ENCODE results near the gene BMPER.

BMPER gene

DNA sequence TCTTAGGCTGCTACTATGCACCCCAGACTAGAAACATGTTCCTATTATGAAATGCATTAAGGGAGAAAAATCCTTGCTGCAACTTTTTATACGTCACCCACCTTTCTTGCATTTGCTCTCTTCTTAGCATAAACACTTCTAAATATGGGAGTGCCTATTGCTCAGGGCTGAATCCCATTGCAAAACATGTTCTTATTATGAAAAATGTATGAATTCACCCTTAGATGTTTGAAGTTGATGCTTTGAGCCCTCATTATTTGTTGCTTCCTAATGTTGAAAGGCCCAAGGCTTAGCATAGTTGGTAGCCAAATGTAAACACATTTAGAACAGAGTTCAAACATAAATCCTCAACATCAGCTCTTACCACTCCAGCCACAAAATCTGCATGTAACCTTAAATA lies 52.8 kb downstream of the BMPER start:
- TF ChIP-seq, protein P1, sequence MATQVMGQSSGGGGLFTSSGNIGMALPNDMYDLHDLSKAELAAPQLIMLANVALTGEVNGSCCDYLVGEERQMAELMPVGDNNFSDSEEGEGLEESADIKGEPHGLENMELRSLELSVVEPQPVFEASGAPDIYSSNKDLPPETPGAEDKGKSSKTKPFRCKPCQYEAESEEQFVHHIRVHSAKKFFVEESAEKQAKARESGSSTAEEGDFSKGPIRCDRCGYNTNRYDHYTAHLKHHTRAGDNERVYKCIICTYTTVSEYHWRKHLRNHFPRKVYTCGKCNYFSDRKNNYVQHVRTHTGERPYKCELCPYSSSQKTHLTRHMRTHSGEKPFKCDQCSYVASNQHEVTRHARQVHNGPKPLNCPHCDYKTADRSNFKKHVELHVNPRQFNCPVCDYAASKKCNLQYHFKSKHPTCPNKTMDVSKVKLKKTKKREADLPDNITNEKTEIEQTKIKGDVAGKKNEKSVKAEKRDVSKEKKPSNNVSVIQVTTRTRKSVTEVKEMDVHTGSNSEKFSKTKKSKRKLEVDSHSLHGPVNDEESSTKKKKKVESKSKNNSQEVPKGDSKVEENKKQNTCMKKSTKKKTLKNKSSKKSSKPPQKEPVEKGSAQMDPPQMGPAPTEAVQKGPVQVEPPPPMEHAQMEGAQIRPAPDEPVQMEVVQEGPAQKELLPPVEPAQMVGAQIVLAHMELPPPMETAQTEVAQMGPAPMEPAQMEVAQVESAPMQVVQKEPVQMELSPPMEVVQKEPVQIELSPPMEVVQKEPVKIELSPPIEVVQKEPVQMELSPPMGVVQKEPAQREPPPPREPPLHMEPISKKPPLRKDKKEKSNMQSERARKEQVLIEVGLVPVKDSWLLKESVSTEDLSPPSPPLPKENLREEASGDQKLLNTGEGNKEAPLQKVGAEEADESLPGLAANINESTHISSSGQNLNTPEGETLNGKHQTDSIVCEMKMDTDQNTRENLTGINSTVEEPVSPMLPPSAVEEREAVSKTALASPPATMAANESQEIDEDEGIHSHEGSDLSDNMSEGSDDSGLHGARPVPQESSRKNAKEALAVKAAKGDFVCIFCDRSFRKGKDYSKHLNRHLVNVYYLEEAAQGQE (IDR thresholded peaks at IDR 0.05; ENCODE audit: insufficient read depth in 1 of 2, low read depth in 2 of 2, low read length in 2 of 2) = no peak
- TF ChIP-seq SIN3A (IDR thresholded peaks at IDR 0.05; ENCODE audit: borderline replicate concordance, insufficient read depth, low read length) = no peak
- TF ChIP-seq FOXP2 (optimal IDR thresholded peaks at IDR 0.05; ENCODE audit: borderline replicate concordance, extremely low read depth, extremely low read length, insufficient read depth) = no peak

DNA sequence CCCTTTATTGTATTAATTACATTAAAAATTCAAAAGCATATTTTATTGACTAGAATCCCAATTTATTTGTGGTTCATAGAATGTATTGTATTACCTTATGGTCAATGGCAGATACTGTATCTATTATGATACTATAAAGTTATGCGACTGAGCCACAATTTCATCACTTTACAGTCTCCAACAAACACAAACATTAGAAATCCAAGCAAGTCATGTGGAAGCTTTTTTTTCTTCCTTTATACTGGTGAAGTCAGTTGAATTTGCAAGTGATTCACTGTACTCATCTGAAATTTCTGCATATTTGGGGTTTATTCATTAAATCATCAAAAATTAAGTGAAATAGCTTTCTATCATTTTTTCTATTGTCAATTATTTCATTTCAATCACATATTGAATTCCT lies 54.3 kb downstream of the BMPER start:
- TF ChIP-seq TAF1 (IDR thresholded peaks at IDR 0.05; ENCODE audit: borderline replicate concordance, insufficient read depth, low read length) = no peak
- no peak for TF ChIP-seq FOXP2 (optimal IDR thresholded peaks at IDR 0.05; ENCODE audit: borderline replicate concordance, extremely low read depth, extremely low read length, insufficient read depth)
- TF ChIP-seq, protein P1 (IDR thresholded peaks at IDR 0.05; ENCODE audit: insufficient read depth in 1 of 2, low read depth in 2 of 2, low read length in 2 of 2) = no peak
- no peak for TF ChIP-seq POLR2AphosphoS5 (IDR thresholded peaks at IDR 0.05; ENCODE audit: low read depth, low read length)
- no peak for TF ChIP-seq SIN3A (IDR thresholded peaks at IDR 0.05; ENCODE audit: borderline replicate concordance, insufficient read depth, low read length)

DNA sequence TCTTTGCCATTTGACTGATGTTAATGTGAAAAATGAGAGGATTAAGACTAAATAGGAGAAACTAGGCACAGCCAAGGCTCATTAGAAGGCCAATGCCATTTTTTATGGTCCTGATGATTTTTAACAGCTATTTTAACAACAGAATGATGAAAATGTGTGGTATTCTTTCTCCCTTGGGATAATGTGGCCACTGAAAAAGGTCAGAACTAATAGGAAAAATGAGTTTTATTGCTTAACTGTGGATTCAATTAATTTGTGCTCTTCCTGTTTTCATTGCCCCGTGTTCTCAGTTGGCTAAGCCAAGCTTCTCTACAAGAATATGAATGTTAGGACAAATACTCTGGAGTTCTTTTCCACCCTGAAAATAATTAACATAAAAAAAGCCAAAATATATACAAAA lies 56.6 kb downstream of the BMPER start:
- TF ChIP-seq FOXP2 (optimal IDR thresholded peaks at IDR 0.05; ENCODE audit: borderline replicate concordance, extremely low read depth, extremely low read length, insufficient read depth) = no peak
- TF ChIP-seq POLR2AphosphoS5 (IDR thresholded peaks at IDR 0.05; ENCODE audit: low read depth, low read length) = no peak
- TF ChIP-seq SIN3A (IDR thresholded peaks at IDR 0.05; ENCODE audit: borderline replicate concordance, insufficient read depth, low read length) = no peak
- TF ChIP-seq, protein P1 (IDR thresholded peaks at IDR 0.05; ENCODE audit: insufficient read depth in 1 of 2, low read depth in 2 of 2, low read length in 2 of 2) = no peak
- TF ChIP-seq TAF1 (IDR thresholded peaks at IDR 0.05; ENCODE audit: borderline replicate concordance, insufficient read depth, low read length) = no peak

DNA sequence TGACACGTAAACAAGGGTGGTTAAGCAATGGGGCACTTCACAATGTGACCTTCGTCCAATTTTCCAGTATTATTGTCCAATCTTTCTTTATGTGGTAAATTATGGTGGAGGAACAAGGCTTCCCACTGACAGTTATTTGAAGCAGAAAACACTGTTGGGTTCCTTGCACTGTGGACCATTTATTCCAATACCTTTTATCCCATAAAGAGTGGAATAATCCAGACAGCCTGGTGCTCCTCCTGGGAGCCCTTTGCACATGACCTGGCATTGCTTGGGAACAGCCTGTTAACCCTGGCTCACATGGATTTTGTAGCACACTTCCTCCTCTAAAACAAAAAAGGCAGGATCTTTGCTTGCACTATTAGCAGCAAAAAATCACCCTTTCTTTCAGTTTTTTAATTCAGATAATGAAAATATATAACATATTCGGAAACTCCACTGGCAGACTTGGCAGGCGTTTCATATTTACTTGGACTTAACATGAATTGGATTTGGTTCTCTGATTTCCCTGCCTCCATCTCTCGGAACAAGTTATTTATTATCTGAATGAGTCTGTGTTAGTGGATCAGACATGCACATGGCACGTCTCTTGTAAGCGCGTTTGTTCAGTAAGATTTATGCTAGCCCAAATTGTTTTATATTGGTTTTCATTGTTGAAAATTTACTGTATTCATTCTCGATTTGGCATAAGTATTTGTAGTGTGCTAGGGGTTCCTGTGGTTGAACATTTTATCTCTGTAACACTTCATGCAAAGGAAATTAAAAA lies 59.3 kb downstream of the BMPER start:
- TF ChIP-seq TAF1 (IDR thresholded peaks at IDR 0.05; ENCODE audit: borderline replicate concordance, insufficient read depth, low read length) = no peak

DNA sequence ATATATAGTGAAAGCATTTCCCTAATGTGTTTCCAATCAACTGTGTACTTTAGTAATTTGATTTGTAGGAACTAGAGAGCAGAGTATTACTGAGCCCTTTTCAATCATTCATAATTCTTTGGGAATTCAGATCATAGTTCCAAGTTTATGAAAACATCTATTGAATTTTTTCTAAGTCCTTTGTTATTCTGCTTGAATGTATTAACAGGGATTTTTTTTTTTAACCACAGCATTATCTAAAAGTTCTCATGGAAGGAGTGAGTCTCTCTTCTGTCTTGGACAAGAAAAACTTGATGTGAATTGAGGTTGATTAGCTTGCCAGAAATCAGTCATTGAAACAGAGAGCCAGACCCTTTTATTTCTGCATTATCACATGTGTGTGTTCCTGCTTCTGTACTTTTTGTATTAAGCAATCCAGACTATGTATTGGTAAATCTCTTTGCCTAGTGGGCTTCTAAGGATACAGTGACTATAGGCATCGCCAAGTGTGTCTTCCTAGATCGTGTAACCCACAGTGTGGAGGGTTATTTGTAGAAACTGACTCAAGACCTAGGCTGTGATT lies 59.9 kb downstream of the BMPER start:
- TF ChIP-seq SIN3A (IDR thresholded peaks at IDR 0.05; ENCODE audit: borderline replicate concordance, insufficient read depth, low read length) (no peak), FOXP2 (optimal IDR thresholded peaks at IDR 0.05; ENCODE audit: borderline replicate concordance, extremely low read depth, extremely low read length, insufficient read depth) (no peak), TAF1 (IDR thresholded peaks at IDR 0.05; ENCODE audit: borderline replicate concordance, insufficient read depth, low read length) (no peak), POLR2AphosphoS5 (IDR thresholded peaks at IDR 0.05; ENCODE audit: low read depth, low read length) (no peak)
- TF ChIP-seq, protein P1 (IDR thresholded peaks at IDR 0.05; ENCODE audit: insufficient read depth in 1 of 2, low read depth in 2 of 2, low read length in 2 of 2) = no peak
